Common myeloid progenitor, CD34-positive (primary cell): Measurements from ENCODE around the gene CPT1C.

Experiments used
- CTCF ChIA-PET: fragments of 350-600 bp; sonication (Branson Sonifier 250); formaldehyde crosslinking; loops from one replicate; lab custom pipeline; 2021; ENCODE audit warnings: antibody characterized with exemption; lab: Charles Lee
- POLR2A ChIA-PET: fragments of 350-600 bp; sonication (Branson Sonifier 250); formaldehyde crosslinking; loops from one replicate; lab custom pipeline; 2021; ENCODE audit warnings: antibody characterized with exemption; lab: Charles Lee
- DNase-seq, 3 donors: peaks; one replicate each; pipeline versions ENCODE4 v3.0.0 to v3.0.0-alpha.2; 2013
- H3K27ac ChIP-seq, 2 experiments: 1 replicate in 1 of 2; 2 replicates in 1 of 2; pipeline ENCODE4 v1.7.0; 2013; ENCODE audit warnings: inconsistent platforms in 2 of 2, low read length in 2 of 2, mild to moderate bottlenecking in 2 of 2, low read depth in 1 of 2, moderate library complexity in 1 of 2; ENCODE audit not compliant: severe bottlenecking in 2 of 2, insufficient read depth in 1 of 2, poor library complexity in 1 of 2
- H3K27me3 ChIP-seq, 5 experiments: replicated peaks in 2 of 5; 1 replicate in 3 of 5; 2 replicates in 2 of 5; pipeline versions ENCODE4 v1.6.1 to v1.7.0; 2013; ENCODE audit warnings: low read length in 4 of 5, mild to moderate bottlenecking in 2 of 5, moderate library complexity in 2 of 5, inconsistent platforms in 1 of 5; ENCODE audit not compliant: insufficient read depth in 5 of 5, control insufficient read depth in 4 of 5
- H3K36me3 ChIP-seq, 4 experiments: 1 replicate in 2 of 4; 2 replicates in 2 of 4; pipeline versions ENCODE4 v1.6.1 to v1.7.0; 2013; ENCODE audit warnings: low read length in 3 of 4, control low read depth in 1 of 4, mild to moderate bottlenecking in 1 of 4; ENCODE audit not compliant: control insufficient read depth in 4 of 4, insufficient read depth in 4 of 4
- H3K4me1 ChIP-seq, 4 experiments: 1 replicate in 3 of 4; 2 replicates in 1 of 4; pipeline versions ENCODE4 v1.6.1 to v1.7.1; 2013; ENCODE audit warnings: low read length in 3 of 4, mild to moderate bottlenecking in 3 of 4, control low read depth in 1 of 4, inconsistent platforms in 1 of 4, moderate library complexity in 1 of 4; ENCODE audit not compliant: control insufficient read depth in 4 of 4, insufficient read depth in 4 of 4; ENCODE audit errors: control extremely low read depth in 1 of 4
- H3K4me3 ChIP-seq, 7 experiments: 1 replicate in 4 of 7; 2 replicates in 3 of 7; pipeline versions ENCODE4 v1.5.1 to v1.7.0; 2013; ENCODE audit warnings: mild to moderate bottlenecking in 7 of 7, low read length in 6 of 7, moderate library complexity in 6 of 7, inconsistent platforms in 2 of 7, low read depth in 2 of 7, control low read depth in 1 of 7; ENCODE audit not compliant: insufficient read depth in 4 of 7, control insufficient read depth in 1 of 7; ENCODE audit errors: extremely low read depth in 1 of 7
- H3K9me3 ChIP-seq, 5 experiments: 1 replicate in 4 of 5; 2 replicates in 1 of 5; pipeline versions ENCODE4 v1.6.1 to v1.7.1; 2013; ENCODE audit warnings: low read length in 4 of 5, mild to moderate bottlenecking in 2 of 5, inconsistent platforms in 1 of 5, low read depth in 1 of 5, moderate library complexity in 1 of 5; ENCODE audit not compliant: control insufficient read depth in 4 of 5, insufficient read depth in 2 of 5; ENCODE audit errors: control extremely low read depth in 1 of 5
- WGBS: methylation state at CpG from one replicate; pipeline ENCODE4 v1.1.5; 2013; ENCODE audit not compliant: insufficient coverage; 5-methylcytosine and 5-hydroxymethylcytosine counted together

Gene CPT1C

GRCh38 chr19:49739098-49739497 lies 48.2 kb downstream of the CPT1C start:
- no peak for DNase-seq
- no peak overlapping the region for H3K4me3 ChIP-seq
- ChIA-PET CTCF (no interaction called here), POLR2A (no interaction called here)
- no peaks in the 10 kb centered on the region for H3K9me3 ChIP-seq
- no peaks in the 10 kb centered on the region for H3K36me3 ChIP-seq
- no peaks in the 10 kb centered on the region for H3K27me3 ChIP-seq
- no peak overlapping the region for H3K27ac ChIP-seq
- no CpG with 5 or more reads among the region's 1 CpG for WGBS
- H3K4me1 ChIP-seq = peaks cover 0 to 8% (median 1%) of the 10 kb centered on the region in 4 experiments

GRCh38 chr19:49739933-49740332 lies 49.0 kb downstream of the CPT1C start:
- H3K4me1 ChIP-seq = peaks cover 0 to 8% (median 1%) of the 10 kb centered on the region in 4 experiments
- no peak for DNase-seq
- 100% methylated on average over 4 of the region's 10 CpGs for WGBS
- no peak overlapping the region for H3K4me3 ChIP-seq
- no peak overlapping the region for H3K27ac ChIP-seq
- no peaks in the 10 kb centered on the region for H3K9me3 ChIP-seq
- H3K27me3 ChIP-seq = no peaks in the 10 kb centered on the region
- ChIA-PET POLR2A (no interaction called here), CTCF (no interaction called here)
- no peaks in the 10 kb centered on the region for H3K36me3 ChIP-seq

- no peak for DNase-seq
- no peaks in the 10 kb centered on the region for H3K27me3 ChIP-seq
- no peaks in the 10 kb centered on the region for H3K9me3 ChIP-seq
- H3K4me3 ChIP-seq = no peak overlapping the region
- ChIA-PET CTCF (interaction anchor here (0.7 to 1.0 kb wide), 2 partner anchors 9 to 60 kb away, joined by 3 read pairs; no protein-coding TSS in a partner anchor), POLR2A (interaction anchor here (0.5 kb wide), 1 partner anchor 18 kb away, joined by 4 read pairs; no protein-coding TSS in a partner anchor)
- 98% methylated on average over 9 of the region's 9 CpGs for WGBS
- no peaks in the 10 kb centered on the region for H3K36me3 ChIP-seq
- H3K27ac ChIP-seq = no peak overlapping the region
- H3K4me1 ChIP-seq = peaks cover 0 to 8% (median 1%) of the 10 kb centered on the region in 4 experiments
These were observed 50.4 kb downstream of the CPT1C start for GRCh38 chr19:49741210-49741844.

GRCh38 chr19:49744946-49745381 lies 54.0 kb downstream of the CPT1C start:
- Histone ChIP-seq H3K9me3 (no peaks in the 10 kb centered on the region), H3K4me3 (no peak overlapping the region), H3K36me3 (no peaks in the 10 kb centered on the region), H3K27me3 (no peaks in the 10 kb centered on the region), H3K4me1 (peaks cover 0 to 4% (median 1%) of the 10 kb centered on the region in 4 experiments), H3K27ac (no peak overlapping the region)
- ChIA-PET POLR2A (no interaction called here), CTCF (interaction anchor here (1.6 kb wide), 1 partner anchor 27 kb away, joined by 6 read pairs; no protein-coding TSS in a partner anchor)
- WGBS = 97% methylated on average over 23 of the region's 23 CpGs
- DNase-seq = no peak

GRCh38 chr19:49746206-49746958 lies 55.5 kb downstream of the CPT1C start:
- Histone ChIP-seq H3K4me1 (peaks cover 0 to 3% (median under 1%) of the 10 kb centered on the region in 4 experiments), H3K27ac (no peak overlapping the region), H3K36me3 (no peaks in the 10 kb centered on the region), H3K27me3 (no peaks in the 10 kb centered on the region), H3K9me3 (no peaks in the 10 kb centered on the region), H3K4me3 (no peak overlapping the region)
- 49% methylated on average over 47 of the region's 52 CpGs for WGBS
- peak; percentile 82 to 91 (median 89) for DNase-seq
- ChIA-PET CTCF (no interaction called here), POLR2A (no interaction called here)

GRCh38 chr19:49749055-49749716 lies 58.3 kb downstream of the CPT1C start:
- no peak for DNase-seq
- peaks cover 2 to 4% (median 3%) of the 10 kb centered on the region in 5 experiments for H3K9me3 ChIP-seq
- no peaks in the 10 kb centered on the region for H3K4me1 ChIP-seq
- POLR2A ChIA-PET = no interaction called here
- H3K4me3 ChIP-seq = no peak overlapping the region
- no peaks in the 10 kb centered on the region for H3K27me3 ChIP-seq
- no peak overlapping the region for H3K27ac ChIP-seq
- CTCF ChIA-PET = no interaction called here
- no peaks in the 10 kb centered on the region for H3K36me3 ChIP-seq
- 93% methylated on average over 6 of the region's 6 CpGs for WGBS
